NOMO-1 (cell line): ENCODE data around the gene TCF7L1.
"Not testable (repeated sequence)": the region's sequence is repeated elsewhere in the genome, so short reads cannot be mapped to it uniquely, and the experiment has no call there.

Experiments used
- DNase-seq, 2 experiments: peaks; one replicate each; lab custom pipeline; 2025; ENCODE audit not compliant: unreplicated experiment in 2 of 2; lab: John Stamatoyannopoulos, UW

TCF7L1 gene

DNA sequence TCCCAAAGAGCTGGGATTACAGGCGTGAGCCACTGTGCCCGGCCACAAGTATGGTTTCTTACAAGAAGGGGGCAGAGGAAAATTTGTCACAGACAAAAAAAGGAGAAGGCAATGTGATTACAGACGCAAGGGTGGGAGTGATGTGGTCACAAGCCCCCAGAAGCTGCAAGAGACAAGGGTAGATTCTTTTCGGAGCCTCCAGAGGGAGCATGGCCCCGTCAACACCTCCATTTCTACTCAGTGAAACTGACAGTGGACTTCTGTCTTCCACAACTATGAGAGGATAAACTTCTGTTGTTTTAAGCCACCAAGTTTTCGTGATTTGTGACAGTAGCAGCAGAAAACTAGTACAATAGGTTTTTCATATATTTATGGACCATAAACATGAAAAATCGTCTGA, 2.1 kb upstream of the TCF7L1 start:
- DNase-seq = peak in 1 of 2 experiments; percentile 22

GRCh38 chr2:85132397-85132796, 795 bp upstream of the TCF7L1 start:
- no peak for DNase-seq

DNA sequence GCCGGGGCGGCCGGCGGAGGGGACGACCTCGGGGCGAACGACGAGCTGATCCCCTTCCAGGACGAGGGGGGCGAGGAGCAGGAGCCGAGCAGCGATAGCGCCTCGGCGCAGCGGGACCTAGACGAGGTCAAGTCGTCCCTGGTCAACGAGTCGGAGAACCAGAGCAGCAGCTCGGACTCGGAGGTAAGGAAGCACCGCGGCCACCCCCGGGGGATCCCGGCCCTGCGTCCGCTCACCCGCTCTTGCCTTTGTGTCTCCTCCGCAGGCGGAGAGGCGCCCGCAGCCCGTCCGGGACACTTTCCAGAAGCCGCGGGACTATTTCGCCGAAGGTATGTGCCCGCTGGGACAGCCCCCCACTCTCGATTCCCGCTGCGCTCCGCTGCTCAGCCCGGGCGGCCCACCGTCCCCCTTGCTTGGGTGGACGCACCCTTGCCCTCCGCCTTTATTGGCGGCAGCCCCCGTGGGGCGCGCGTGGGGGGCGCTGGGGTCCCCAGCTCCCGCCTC, 611 bp downstream of the TCF7L1 start:
- no peak for DNase-seq

DNA sequence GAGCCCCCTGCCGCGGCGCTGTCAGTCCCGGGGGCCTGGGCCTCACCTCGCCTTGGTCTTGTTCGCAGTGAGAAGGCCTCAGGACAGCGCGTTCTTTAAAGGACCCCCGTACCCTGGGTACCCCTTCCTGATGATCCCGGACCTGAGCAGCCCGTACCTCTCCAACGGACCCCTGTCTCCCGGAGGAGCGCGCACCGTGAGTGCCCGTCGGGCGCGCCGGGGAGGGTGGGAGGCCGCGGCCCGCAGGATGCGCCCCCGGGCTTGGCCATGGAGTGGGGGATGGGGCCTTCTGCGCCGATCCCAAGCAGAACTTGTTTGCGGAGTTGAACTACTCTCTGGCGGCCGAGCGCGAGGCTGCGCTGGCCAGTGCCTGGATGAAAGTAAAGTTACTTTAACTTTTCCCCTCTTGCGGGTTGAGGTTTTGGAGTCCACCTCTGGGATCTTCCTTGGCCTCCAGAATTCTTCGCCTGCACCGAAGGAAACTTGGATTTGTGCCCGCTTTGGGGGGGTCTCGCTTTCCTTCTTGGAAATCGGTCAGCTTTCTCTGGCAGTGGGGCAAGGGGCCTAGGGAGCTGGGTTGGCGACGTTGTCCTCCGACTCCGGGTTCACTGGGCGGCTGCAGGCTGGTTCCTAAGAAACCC, 1.2 kb downstream of the TCF7L1 start:
- DNase-seq = no peak

DNA sequence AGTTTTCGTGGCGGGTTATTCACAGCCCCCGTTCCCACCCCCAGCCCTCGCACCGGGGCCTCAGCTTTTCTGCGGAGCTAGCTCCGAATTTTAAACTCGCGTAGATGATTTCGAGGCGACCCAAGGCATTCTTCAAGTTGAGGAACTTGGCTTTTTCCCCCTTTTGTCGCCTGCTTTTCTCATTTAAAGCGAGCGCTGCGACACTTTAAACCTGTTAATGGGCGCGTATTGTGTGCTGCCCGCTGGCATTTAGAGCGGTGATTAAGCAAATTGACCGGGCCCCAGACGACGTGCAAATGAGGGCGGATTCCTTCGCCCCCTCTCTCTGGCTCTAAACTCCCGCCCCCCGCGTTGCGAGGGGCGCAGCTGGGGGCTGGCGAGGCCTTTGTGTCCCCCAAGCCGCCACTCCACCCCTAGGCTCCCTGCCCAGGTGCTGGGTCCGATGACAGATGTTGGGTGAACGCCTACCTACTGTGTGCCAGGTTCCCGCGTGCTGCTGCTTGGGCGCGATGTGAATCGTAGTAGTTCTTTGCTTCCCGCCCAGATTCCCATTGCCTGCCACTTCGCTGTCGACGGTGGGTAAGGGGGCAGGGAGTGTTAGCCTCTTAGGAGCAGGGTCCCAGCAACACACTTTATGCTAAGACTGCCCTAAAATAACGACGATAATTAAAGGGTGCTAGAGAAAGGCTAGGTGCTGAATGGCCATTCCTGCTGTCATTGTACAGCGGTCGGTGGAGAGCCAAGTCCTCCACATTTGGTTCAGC, 1.9 kb downstream of the TCF7L1 start:
- peak in 1 of 2 experiments; percentile 8 for DNase-seq

DNA sequence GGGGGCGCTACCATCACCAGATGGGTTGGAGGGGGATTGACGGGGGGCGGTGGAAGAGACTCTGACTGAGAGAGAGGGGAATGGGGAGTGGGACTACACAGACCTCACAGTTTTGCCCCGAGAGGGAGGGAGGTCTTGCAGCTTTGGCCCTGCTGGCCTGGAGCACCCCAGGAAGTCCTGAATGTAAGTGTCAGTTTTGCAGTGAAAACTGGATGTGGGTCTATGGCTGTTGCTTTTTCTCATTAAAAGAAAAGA, 2.4 kb downstream of the TCF7L1 start:
- DNase-seq = no peak

DNA sequence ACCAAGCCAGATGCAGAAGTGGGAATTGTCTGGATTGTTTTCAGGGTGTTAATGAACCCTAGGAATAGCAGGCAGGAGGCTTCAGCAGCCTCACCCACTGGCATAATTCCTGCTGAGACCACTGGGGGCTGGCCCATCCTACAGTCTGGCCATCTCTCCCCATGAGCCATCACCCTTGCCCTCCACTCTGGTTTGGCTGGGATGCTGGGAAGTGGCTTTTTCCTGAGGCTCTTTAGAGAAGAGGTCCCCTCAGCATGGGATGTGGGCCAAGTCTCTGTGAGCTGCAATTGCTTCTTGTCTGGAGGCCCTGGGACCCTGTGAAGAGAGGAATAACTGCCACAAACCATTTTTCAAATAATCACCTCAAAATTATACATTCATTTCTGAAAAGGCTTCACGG, 4.0 kb downstream of the TCF7L1 start:
- DNase-seq = no peak

DNA sequence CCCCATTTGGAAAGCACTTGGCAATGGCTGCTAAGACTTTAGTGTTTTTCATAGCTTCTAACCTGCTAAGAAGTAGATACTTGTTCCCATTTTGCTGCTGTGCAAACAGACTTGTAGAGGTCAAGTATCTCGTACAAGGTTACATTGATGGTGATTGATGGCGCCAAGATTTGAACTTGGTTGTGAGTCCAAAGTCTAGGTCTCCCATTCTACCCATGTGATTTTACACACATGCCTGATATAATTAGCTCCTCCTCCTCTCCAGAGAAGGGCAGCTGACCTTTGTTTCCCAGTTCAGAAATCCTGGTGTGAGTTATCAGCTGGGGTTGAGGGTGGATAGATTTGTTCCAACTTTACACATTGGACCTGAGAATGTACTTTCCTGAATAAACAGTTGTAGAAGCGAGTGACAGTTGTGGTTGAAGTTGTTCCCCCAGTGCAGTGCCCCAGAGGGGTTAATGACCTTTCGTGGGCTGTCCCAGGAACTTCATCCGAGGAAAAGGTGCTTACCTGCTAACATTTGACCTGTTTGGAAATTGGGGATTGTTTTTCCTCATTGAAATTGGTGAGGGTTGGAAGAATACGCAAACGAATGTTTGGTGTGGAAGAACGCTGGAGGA, 10.4 kb downstream of the TCF7L1 start:
- DNase-seq = no peak

DNA sequence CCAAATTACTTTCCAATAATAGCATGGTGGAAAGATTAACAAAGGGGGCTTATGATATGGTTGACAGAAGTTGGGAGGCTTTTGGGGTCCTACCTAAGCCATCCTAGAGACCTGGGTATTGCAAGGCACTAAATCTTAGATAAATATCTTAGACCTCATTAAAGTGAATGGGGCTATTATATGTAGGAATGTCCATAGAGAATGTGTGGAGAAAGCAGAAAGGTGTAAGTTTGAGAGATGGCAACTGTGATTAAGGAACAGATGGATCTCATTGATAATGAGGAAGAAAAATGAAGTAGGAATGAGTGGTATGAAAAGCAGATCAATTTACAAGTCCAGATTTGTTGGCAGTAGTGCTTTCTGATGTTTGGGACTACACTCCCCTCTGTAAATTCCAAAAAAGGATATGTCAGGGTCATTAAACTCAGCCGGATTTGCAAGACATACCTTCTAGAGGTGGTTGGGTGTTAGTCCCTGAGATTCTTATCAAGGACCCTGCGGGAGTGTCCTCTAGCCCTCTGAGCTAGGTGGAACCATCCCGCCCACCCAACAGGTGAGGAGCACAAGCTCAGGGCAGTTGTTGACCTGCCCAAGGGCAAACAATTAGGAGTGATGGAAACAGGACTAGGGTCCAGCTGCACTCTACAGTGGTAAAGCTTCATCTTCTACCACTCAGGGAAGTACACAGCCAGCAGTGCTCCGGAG, 12.1 kb downstream of the TCF7L1 start:
- DNase-seq = no peak

DNA sequence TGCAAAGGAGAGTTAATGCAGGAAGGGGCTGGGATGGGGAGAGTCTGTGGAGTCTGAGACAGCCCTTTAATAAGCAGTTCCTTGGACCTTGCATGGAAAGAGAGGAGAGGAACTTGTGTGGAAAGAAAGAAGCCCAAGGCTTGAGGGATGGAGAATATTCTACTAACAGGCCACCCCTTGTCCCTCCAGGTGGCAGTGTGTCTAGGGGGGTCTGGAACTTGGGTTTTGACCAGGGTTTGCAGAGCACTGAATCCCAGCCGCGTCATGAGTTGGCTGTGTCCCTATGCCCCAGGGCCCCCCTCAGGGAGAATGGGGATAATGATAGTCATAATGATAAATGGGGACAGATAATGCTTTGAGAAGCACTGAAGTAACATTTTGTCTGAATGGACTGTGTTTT, 15.0 kb downstream of the TCF7L1 start:
- no peak for DNase-seq

DNA sequence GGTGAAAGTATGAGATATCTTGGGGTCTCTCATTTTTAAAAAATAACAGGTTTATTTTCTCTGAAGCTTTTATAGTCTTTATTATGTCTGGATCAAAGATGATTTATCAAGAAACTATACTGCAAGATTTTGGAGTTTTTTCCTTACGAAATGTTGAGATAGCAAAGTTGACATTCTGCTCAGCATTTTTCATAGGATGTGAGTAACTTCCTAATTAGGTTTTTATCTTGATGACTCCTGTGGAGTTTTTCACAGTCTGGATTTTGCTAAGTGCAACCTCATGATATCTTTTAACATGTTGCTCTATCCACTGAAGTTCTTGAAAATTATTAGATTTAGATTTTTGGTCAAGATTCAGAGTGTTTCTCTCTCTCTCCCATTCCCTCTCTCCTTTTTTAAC, 17.8 kb downstream of the TCF7L1 start:
- no peak for DNase-seq

- no peak for DNase-seq
These were observed 19.7 kb downstream of the TCF7L1 start for GRCh38 chr2:85152895-85153294.

GRCh38 chr2:85154048-85154753, 21.0 kb downstream of the TCF7L1 start:
- no peak for DNase-seq

- DNase-seq = not testable (repeated sequence)
These were observed 21.9 kb downstream of the TCF7L1 start for GRCh38 chr2:85155082-85155481.

- DNase-seq = no peak
These were observed 23.0 kb downstream of the TCF7L1 start for GRCh38 chr2:85156153-85156552.

GRCh38 chr2:85156619-85157018, 23.4 kb downstream of the TCF7L1 start:
- DNase-seq = no peak

GRCh38 chr2:85157345-85157744, 24.2 kb downstream of the TCF7L1 start:
- no peak for DNase-seq

GRCh38 chr2:85158559-85159273, 25.5 kb downstream of the TCF7L1 start:
- no peak for DNase-seq

DNA sequence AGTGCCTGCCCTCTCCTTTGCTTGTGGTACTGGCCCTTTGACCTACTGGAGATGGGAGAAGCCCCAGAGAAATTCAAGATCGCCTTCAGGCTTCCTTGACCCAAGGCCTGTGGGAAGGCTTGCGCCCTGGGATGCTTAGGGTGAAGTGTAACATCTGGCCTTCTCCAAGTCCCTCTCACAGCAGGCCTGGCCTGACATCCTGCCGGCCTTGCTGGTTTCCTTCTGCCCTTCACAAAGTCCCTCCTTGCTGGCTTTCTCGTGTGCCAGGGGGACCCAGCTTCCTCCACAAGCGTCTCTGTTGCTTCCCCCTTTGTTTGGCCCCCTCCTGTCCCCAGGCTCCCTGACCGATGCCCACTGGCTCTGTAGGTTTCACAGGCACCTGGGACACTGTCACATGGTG, 26.4 kb downstream of the TCF7L1 start:
- no peak for DNase-seq
